Vein endothelial cell (primary cell): ENCODE data around the gene TRO. TPM values are rescaled to one million over a fixed set of nuclear protein-coding genes. Genes with fewer than 3 reads are reported as not detected.

Experiments
- small RNA-seq: library from RNA; depleted of rRNA; stranded (forward); fragments of <200 nt; gene quantifications from one replicate; pipeline ENCODE3, GENCODE V24; 2012
- total RNA-seq: library from RNA; depleted of rRNA; stranded (reverse); fragments of >200 nt; gene quantifications from 2 replicates; pipeline ENCODE4 v1.2.3, GENCODE V29; 2012

TRO gene
- total RNA-seq: 2.9 and 4.5 TPM in 2 replicates

GRCh38 chrX:54920610-54921426 lies at the start of gene TRO:
TSS of gene TRO (plus strand) at chrX:54920824. CDS start at chrX:54922247, 1,423 bp downstream.

Small RNA genes lying within 50 kb of the gene (small RNA-seq; reads per million reads assigned to genes)
- not detected for gene RF00614

Other genes with a start within 250 kb of the TRO start
- not detected in 2 replicates for gene ITIH6, start 122.6 kb upstream of the TRO start, total RNA-seq
- 289 and 365 TPM in 2 replicates for gene MAGED2, start 113.1 kb upstream of the TRO start, total RNA-seq
- gene PFKFB1, start 73.4 kb downstream of the TRO start, total RNA-seq: under 0.01 and 0.10 TPM in 2 replicates
- 14.3 and 18.3 TPM in 2 replicates for gene APEX2, start 79.5 kb downstream of the TRO start, total RNA-seq
- gene ALAS2, start 110.2 kb downstream of the TRO start, total RNA-seq: not detected in 2 replicates
- not detected in 2 replicates for gene PAGE2B, start 154.2 kb downstream of the TRO start, total RNA-seq
- gene PAGE2, start 168.2 kb downstream of the TRO start, total RNA-seq: not detected in 2 replicates